Fibroblast of peridontal ligament (primary cell): Measurements from ENCODE around the gene RPL36AL.
A peak's percentile ranks its signal among the peaks of the same experiment; 100 is the strongest.
"Not testable (repeated sequence)": the region's sequence is repeated elsewhere in the genome, so short reads cannot be mapped to it uniquely, and the experiment has no call there.

Source experiments
- DNase-seq: peaks from one replicate; pipeline ENCODE4 v3.0.0-alpha.2; 2010; ENCODE audit errors: extremely low read depth

The RPL36AL gene

DNA sequence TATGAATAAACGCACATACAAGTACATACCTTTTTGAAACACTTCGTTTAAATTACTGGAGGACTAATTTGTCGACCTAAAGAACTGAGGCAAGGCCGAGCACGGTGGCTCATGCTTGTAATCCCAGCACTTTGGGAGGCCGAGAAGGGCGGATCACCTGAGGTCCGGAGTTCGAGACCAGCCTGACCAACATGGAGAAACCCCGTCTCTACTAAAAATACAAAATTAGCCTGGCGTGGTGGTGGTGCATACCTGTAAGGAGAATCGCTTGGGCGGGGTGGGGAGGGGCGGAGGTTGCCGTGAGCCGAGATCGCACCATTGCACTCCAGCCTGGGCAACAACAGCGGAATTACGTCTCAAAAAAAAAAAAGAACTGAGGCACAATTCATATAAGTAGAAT is 1.2 kb downstream of the RPL36AL start:
- not testable (repeated sequence) for DNase-seq

DNA sequence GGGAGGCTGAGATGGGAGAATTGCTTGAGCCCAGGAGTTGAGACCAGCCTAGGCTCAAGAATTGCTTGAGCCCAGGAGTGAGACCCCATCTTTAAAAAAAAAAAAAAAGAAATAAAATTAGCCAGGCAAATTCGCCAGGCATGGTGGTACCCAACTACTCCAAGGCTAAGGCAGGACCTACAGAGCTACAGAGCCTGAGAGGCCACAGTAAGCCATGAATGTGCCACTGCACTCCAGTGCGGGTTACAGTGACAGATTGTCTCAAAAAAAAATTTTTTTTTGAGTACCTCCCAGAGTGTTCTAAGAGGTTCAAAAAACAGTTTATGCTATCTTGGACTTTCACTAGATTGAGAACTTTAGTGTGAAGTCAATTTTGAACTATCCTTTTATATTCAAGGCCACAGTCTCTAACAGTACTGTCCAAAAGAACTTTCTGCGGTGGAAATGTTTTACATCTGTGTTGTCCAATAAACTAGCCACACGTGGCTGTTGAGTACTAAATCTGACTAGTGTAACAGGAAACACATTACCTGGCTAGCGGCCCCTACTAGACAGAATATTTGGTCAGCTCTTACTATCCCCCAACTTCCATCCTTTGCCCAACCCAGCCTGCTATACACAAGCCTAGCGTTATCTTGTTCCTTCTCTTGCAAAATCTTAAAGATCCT is 2.4 kb downstream of the RPL36AL start:
- DNase-seq: no peak

DNA sequence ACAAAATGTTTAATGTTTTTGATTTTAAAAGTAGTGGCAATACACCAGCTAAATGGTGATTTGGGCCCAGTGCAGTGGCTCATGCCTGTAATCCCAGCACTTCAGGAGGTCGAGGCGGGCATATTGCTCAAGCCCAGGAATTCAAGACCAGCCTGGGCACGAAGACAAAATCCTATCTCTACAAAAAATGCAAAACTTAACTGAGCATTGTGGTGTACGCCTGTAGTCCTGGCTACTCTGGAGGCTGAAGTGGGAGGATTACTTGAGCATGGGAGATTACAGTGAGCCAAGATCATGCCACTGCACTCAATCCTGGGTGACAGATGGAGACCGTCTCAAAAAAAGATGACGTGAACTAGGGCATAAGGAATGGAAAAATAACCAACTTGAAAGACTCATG is 4.7 kb downstream of the RPL36AL start:
- no peak for DNase-seq

DNA sequence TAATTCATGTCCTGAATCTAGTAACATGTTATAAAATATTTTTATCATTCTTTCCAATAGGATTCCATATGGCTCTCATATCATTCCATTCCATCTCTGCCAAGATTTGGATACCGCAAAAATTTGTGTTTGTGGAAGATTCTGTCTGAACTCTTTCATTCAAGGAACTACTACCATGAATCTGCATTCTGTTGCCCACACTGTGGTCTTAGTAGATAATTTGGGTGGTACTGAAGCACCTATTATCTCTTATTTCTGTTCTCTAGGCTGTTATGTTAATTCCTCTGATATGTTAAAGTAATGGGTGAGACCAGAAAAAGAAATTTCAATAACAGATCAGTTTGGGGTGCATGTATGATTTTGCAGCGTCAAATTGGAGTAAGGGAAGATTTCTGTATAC is 6.2 kb downstream of the RPL36AL start:
- DNase-seq: no peak

DNA sequence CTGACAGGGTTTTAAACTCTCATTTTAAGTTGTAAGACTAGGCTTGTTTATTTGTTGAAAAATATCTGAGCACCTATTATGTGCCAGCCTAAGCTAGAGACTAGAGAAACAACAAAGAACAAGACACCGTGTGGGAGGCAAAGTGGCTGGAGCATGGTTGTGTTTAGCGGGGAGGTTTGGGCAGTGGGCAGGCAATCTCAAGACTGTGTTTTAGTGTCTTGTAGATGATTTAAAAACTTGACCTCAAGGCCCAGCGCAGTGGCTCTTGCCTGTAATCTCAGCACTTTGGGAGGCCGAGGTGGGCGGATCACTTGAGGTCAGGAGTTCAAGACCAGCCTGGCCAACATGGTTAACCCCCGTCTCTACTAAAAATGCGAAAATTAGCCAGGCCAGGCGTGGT is 7.8 kb downstream of the RPL36AL start:
- DNase-seq: no peak

DNA sequence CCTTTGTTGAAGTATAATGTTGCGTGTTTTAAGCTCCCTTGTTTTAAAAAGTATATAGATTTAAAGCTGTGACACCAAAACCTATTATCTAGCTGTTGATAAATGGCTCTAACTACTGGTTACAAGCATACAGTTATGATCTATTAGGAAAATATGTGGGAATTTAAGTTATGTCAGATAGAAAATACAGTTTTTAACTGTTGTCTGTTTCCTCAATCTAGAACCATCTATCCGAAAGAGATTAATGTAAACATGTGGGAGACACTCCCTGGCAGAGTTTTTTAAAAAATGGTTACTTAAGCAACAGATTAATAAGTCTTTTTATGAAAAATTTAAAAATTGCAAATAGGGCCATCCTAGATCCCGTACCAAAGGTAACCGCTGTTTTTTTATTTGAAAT is 8.2 kb downstream of the RPL36AL start:
- DNase-seq: no peak

DNA sequence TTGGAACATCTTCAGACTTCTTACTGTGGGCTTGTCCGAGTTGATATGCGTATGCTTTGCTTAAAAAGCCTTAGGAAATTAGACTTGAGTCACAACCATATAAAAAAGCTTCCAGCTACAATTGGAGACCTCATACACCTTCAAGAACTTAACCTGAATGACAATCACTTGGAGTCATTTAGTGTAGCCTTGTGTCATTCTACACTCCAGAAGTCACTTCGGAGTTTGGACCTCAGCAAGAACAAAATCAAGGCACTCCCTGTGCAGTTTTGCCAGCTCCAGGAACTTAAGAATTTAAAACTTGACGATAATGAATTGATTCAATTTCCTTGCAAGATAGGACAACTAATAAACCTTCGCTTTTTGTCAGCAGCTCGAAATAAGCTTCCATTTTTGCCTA is 12.8 kb downstream of the RPL36AL start:
- no peak for DNase-seq

DNA sequence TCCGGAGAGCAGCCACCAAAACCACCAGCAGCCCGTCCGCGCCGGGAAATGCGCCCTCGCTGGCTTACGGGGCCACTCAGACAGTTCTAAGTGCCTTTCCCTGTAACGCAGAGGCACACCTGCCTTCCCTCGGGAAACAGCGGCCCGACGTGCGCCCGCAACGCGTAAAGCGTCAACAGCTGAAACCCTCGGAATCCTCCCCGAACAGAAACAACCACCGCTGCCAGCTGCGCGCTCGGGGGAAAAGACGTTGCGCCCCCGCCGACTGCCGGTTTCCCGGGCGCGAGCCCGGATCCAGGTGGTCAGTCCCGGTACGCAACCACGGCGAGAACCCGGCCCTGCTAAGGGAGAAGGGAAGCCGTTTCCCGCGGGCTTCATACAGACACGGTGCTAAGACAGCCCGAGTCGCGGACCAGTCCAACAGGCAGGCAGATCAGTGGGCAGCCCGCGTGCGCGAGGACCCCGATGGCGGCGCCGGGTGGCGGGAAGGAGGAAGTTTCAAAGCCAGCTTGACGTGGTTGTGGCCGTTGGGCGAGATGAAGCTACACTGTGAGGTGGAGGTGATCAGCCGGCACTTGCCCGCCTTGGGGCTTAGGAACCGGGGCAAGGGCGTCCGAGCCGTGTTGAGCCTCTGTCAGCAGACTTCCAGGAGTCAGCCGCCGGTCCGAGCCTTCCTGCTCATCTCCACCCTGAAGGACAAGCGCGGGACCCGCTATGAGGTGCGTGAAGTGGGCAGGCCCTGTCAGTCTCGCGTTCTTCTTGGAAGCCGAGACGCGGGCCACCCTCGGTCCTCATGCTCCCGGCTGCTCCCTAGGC is 21.7 kb downstream of the RPL36AL start, which contains the start of gene LRR1:
Gene LRR1, plus strand, starts transcription at position 456 of the 816 bp plus-strand sequence. Its CDS starts 81 bp downstream, at position 537.
- peak; percentile 75 for DNase-seq

DNA sequence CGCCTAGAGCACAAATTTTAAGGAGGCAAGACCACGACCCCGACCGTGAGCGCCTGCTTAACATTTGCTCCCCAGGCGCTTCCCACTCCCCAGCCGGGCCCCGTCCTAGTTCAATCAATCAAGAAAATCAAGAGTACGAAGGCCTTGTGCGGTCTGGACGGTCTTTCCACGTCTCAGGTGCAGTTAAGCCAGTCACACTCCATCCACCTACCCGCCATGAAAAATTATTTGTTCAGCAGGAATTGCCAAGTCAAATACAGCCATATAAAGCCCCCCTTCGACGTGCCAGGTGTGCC is 22.3 kb downstream of the RPL36AL start:
- DNase-seq: no peak

DNA sequence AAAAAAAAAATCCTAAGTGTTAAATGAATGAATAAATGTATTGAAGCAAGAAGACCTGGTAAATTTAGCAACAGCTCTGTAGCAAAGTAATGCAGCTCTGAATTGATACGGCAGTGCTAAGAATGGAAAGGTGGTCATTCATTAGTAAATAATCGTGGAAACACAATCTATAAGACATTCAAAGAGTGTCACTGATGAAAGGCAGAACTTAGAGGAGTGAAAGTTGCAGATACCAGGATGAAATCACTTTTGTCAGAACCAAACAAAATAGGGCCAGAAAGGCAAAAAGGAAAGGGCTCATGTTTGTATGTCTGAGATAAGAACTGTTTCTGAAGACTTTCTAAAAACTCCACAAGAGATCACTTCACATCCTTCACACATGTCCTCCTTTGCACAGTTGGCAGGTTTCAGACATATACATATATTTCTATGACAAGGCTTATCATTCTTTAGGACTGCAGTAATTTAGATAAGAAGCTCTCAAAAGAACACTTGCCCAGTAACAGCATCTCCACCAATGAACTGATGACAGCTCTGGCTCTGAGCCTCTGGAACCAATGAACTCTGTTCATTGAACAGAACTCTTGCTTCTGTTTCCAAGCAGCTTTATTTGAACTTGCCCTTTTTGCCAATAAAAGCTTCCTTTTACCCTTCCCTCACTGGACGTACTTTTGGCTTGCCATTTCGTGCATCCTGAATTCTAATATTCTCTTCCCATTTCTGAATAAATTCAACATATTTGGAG is 25.9 kb downstream of the RPL36AL start:
- peak; percentile 67 for DNase-seq

DNA sequence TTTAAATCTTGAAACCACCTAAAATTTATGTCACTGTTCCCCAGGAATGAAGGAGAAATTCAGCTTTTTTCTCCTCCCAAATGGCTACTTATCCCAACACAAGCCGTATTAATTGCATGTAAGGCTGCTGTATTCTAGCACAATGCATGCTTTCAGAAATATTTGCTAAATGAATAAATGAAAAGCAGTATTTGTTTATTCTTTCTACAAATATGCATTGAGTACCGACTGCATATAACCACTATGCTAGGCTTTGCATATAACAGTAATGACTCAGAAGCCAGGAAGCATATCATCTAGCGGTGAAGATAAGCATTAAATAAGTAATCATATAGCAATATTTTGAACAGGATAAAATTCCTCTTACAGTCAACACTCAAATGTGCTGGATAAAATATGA is 27.4 kb downstream of the RPL36AL start:
- peak; percentile 43 for DNase-seq

DNA sequence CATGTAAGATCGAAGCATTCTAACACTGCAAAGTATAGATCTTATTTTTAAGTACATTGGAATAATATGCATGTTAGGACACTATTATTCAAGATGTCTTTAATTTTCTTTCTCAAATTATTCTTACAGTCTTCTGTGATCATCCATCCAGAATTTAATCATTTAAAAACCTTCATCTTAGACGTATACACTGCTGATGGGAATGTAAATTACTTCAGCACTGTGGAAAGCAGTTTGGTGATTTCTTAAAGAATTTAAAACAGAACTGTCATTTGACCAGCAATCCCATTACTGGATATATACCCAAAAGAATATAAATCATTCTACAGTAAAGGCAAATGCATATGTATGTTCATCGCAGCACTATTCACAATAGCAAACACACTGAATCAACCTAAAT is 31.0 kb downstream of the RPL36AL start:
- no peak for DNase-seq

DNA sequence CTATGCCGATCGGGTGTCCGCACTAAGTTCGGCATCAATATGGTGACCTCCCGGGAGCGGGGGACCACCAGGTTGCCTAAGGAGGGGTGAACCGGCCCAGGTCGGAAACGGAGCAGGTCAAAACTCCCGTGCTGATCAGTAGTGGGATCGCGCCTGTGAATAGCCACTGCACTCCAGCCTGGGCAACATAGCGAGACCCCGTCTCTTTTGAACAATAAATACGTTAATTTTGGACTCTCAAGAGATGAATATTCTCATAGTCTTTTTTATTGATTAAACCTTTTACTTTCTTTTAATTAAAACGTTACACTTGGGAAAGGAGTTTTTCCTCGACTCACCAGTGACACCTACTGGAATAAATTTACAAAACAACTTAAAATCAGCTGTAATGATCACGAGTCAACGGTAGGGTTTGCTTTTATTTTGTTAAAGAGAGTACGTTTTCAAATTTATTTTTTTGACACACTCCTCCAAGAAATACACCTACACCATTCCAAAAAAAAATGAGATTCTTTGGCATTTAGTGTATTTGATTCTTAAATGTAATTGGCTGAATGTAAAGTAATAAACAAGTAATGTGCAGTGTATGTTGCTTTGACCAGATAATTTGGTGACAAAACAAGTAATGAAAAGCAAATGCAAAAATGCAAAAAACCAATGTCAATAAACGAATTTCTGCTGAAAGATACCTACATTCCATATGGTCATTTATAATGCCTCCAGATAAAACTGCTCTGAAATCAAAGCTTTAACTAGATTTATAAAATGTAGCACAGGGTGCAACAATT is 33.6 kb downstream of the RPL36AL start:
- DNase-seq: peak; percentile 93

DNA sequence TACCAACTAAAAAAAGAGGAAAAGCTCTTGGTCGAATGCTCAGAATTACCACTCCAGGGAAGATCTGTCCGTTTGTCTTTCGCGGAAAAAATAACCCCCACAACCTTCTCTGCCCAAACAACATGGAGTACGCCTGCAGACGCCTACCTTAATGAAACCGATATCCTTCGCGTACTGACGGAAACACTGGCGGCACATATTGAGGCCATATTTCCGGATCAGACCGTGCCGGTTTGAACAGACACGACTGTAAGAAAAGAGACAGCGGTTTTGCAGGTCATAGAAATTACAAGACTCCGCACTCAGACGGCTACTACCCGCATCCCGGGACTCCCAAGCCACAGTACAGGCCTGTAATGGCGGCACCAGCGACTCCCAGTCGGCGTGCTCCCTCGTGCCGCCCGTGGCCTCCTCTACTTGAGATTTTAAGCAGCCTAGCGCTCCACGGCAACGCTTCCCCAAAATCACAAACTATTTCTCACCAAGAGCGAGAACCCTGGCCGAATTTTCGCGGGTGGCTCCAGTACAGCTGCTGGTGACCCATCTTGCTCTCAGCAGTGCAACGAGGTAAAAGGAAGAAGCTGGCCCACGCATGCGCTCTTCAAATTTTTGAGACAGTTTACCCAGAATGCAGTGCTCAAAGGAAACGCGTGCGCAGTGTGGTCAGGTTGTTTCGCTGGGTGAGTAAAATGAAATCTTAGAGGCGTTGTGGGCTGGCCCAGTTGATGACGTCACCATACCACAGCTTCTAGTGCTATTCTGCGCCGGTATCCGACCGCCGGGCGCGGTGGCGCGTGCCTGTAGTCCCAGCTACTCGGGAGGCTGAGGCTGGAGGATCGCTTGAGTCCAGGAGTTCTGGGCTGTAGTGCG is 34.4 kb downstream of the RPL36AL start, which contains the start of gene RPS29:
Gene RPS29, minus strand, starts transcription at position 578 of the 870 bp plus-strand sequence. Its CDS starts 34 bp downstream, at position 544.
- DNase-seq: peak; percentile 100

DNA sequence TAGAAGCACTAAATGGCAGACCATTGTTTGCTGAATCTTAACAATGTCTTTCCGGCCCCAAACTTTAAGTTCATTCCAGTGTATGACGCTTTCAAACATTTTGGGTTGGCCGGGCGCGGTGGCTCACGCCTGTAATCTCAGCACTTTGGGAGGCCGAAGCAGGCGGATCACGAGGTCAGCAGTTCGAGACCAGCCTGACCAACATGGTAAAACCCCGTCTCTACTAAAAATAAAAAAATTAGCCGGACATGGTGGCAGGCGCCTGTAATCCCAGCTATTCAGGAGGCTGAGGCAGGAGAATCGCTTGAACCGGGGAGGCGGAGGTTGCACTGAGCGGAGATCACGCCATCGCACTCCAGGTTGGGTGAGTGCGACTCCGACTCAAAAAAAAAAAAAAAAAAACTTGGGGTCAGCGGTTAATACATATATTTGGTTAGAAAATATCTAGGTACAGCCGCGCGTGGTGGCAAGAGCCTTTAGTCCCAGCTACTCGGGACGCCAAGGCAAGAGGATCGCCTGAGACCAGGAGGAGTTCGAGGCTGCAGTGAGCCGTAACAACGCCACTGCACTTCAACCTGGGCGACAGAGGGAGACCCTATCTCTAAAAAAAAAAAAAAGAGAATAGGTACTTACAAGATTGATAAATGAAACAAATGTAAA is 35.3 kb downstream of the RPL36AL start:
- peak; percentile 22 for DNase-seq

DNA sequence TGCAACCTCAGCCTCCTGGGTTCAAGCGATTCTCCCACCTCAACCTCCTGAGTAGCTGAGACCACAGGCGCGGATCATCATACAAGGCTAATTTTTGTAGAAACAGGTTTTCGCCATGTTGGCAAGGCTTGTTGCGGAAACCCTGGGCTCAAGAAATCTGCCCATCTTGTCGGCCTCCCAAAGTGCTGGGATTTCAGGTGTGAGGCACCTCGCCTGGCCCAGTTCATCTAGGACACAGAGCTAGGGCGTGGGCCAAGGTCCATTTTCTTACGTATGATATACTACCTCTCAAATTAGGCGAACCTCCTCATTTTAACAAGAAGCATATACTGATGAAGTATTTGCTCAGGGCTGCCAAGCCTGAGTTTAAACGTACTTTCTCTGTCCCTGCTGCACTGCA is 36.4 kb downstream of the RPL36AL start:
- no peak for DNase-seq

DNA sequence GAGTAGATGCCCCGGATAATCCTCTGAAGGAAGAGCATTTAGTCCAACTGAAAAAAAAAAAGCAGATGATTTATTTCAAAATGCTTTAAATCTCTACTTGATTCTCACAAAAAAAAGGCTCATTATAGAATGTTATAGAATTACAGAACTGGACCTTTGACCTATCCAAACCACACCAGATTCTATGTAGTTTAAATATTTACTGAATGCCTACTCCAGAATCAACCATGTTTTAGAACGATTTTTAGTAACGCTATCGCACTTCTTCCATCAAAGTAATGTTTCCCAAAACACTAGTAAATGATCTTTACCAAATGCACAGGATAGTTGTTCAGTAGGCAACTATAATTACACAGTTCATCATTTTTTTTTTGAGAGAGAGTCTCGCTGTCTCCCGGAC is 36.8 kb downstream of the RPL36AL start:
- DNase-seq: no peak

DNA sequence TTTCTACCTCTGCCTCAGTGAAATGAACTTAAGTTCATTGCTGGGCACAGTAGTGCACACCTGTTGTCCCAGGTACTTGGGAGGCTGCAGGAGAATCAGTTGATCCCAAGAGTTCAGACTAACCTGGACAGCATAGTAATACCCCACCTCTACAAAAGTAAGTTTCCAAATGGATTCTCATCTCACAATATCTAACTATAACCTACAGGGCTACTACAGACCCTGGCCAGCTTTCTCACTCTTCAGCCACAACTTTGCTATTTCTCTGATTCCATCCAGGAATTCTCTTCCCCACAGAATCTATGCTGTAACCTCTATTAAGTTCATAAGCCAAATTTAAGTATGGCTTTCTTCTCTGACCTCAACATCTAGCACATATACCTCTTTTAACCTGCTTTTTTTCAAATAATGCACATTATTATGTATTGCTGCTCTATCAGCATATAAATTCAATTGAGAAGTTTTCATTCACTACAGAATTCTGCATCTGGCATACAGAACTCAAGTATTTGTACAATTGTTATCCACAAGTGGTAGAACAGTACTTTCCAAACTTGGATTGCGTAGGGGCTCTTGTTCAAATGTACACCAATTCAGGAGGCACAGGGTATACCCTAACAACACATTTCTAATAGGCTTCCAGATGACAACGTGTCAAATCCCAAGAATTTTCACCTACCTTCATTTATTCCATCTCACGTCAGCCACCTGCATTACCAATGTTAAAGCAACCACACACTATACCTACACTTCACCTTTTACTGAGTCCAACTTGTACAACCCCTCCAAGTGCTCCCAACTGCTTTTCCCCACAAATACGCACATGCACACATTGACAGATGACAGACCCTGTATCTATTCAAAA is 38.1 kb downstream of the RPL36AL start:
- DNase-seq: no peak
